ENCODE measurements around the gene AUTS2.

DNA sequence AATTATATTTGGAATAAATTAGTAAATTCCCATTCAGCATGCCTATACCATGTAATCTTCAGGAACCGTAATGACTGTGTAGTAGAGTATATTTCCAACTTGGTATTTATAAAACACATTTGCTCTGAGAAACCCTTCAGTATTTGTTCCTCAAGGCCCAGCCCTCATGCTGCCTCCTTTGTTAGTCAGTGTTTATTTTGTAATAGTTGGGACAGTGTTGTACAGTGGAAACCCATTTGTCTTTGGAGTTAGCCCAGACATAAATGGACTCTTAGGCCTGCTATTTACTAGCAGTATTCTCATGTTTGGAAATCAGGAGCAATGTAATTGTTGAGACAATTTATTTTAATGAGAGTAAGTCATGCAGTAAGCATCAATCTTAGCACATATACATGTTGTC, 686.9 kb downstream of the AUTS2 start:
- TF ChIP-seq, protein P1, sequence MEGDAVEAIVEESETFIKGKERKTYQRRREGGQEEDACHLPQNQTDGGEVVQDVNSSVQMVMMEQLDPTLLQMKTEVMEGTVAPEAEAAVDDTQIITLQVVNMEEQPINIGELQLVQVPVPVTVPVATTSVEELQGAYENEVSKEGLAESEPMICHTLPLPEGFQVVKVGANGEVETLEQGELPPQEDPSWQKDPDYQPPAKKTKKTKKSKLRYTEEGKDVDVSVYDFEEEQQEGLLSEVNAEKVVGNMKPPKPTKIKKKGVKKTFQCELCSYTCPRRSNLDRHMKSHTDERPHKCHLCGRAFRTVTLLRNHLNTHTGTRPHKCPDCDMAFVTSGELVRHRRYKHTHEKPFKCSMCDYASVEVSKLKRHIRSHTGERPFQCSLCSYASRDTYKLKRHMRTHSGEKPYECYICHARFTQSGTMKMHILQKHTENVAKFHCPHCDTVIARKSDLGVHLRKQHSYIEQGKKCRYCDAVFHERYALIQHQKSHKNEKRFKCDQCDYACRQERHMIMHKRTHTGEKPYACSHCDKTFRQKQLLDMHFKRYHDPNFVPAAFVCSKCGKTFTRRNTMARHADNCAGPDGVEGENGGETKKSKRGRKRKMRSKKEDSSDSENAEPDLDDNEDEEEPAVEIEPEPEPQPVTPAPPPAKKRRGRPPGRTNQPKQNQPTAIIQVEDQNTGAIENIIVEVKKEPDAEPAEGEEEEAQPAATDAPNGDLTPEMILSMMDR (IDR thresholded peaks at IDR 0.05; ENCODE audit: insufficient read depth, low read length): no peak
- TF ChIP-seq REST (IDR thresholded peaks at IDR 0.05; ENCODE audit: insufficient replicate concordance, low read depth) (no peak), POLR2AphosphoS5 (IDR thresholded peaks at IDR 0.05; ENCODE audit: low read depth) (no peak), SPI1 (IDR thresholded peaks at IDR 0.05; ENCODE audit: borderline replicate concordance, low read depth) (no peak), GABPA (IDR thresholded peaks at IDR 0.05; ENCODE audit: low read depth) (no peak)

All from HL-60 (cell line).